ENCODE measurements around the gene CACFD1. TPM values are rescaled to one million over a fixed set of nuclear protein-coding genes. Genes with fewer than 3 reads are reported as not detected.

Gene CACFD1
- total and polyA plus RNA-seq, 2 donors (not counting 3 experiments of a cell fraction or from before 2014, with no cell fraction given) = 9.7 to 11.5 TPM

DNA sequence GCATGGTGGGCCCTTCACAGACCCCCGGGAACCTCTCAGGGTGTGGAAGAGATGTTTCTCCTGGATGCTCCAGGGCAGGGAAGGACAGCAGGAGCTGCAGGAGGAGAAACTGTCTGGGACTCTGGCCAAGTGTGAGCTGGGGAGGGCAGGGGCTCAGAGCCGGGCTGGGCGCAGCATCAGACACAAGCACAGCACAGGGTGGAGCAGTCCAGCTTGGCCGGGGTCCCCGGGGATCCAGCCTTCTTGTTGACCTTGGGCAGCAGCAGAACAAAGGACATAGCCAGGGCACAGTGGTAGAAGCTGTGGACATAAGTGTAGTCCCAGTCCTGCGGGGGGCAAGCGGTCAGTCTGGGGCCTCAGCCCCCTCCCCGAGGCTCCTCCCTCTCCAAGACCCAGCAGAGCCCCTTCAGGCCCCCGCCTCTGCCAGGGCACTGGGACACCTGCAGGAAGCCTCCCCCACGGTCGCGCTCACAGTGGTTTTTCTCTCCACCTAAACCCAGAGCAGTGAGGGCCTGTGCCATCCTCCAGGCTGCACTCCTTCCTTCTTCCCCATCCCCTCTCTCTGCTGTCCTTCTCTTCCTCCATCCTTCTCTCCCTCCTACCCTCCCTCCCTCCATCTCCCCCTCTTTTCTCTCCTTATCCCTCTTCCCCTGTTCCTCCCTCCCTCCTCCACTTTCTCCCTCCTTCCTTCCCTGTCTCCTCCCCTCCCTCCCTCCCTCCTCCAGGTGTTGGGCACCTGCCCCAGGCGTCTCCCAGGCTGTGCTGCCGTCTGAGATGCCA is 54.9 kb downstream of the CACFD1 start:
- no peak overlapping the region for H3K4me3 ChIP-seq (replicated peaks in 1 of 3; ENCODE audit: insufficient read depth in 1 of 3, low read depth in 1 of 3, low read length in 3 of 3)

More for the DNA sequence above, 54.9 kb downstream of the CACFD1 start:
- ChIA-PET POLR2A (no interaction called here), CTCF (no interaction called here)
- Histone ChIP-seq H3K4me1 (ENCODE audit: control insufficient read depth, extremely low read depth, insufficient read depth, low read length) (no peaks in the 10 kb centered on the region), H3K9ac (replicated peaks; ENCODE audit: extremely low read depth, insufficient read depth, low read length) (no peak overlapping the region), H3K4me2 (ENCODE audit: insufficient read depth, low read length) (no peak overlapping the region), H3K9me3 (replicated peaks; ENCODE audit: control insufficient read depth, insufficient read depth, low read length) (no peaks in the 10 kb centered on the region), H3K79me2 (ENCODE audit: control insufficient read depth, insufficient read depth, low read length) (no peaks in the 10 kb centered on the region), H2AFZ (ENCODE audit: low read depth, low read length) (no peak overlapping the region), H3K9me1 (replicated peaks; ENCODE audit: control insufficient read depth, extremely low read depth, insufficient read depth, low read length) (no peaks in the 10 kb centered on the region), H3K27ac (ENCODE audit: insufficient read depth, low read depth, low read length) (no peak overlapping the region), H4K20me1 (replicated peaks; ENCODE audit: control insufficient read depth, extremely low read depth, insufficient read depth, low read length) (no peaks in the 10 kb centered on the region), H3K36me3 (ENCODE audit: control insufficient read depth in 2 of 2, extremely low read depth in 1 of 2, insufficient read depth in 2 of 2, low read length in 2 of 2) (no peaks in the 10 kb centered on the region), H3K27me3 (ENCODE audit: control insufficient read depth in 2 of 2, insufficient read depth in 2 of 2, low read length in 2 of 2) (peaks cover 0 to 3% of the 10 kb centered on the region in 2 experiments)
- no TSS peak for BruUV-seq (replicated peaks)
- FAIRE-seq (no peak), DNase-seq (ENCODE audit: low read depth, low spot score) (no peak)
- no peak for TF ChIP-seq POLR2A (IDR thresholded peaks at IDR 0.05; ENCODE audit: low read depth, low read length)
- no peak for TF ChIP-seq CTCF (IDR thresholded peaks at IDR 0.05; ENCODE audit: extremely low read depth in 1 of 2, insufficient read depth in 1 of 2, low read depth in 1 of 2, low read length in 2 of 2)
- TF ChIP-seq GATA2 (IDR thresholded peaks at IDR 0.05; ENCODE audit: insufficient read depth, insufficient read length, low read depth, low read length) = no peak
- no peak for TF ChIP-seq EZH2 (IDR thresholded peaks at IDR 0.05; ENCODE audit: borderline replicate concordance, low read depth, low read length, severe bottlenecking)
- no peak for TF ChIP-seq FOS (IDR thresholded peaks at IDR 0.05; ENCODE audit: borderline replicate concordance, insufficient read depth, low read length)
- dilution Hi-C loops (cut with MboI; ENCODE audit: extremely low pct_ligation_motif_present, low sequenced_read_pairs) (no loop called here), intact Hi-C loops (cut with micrococcal nuclease) (no loop called here)

Measured in endothelial cell of umbilical vein (primary cell).